ENCODE results near the gene NKD2.
"Not testable (repeated sequence)": the region's sequence is repeated elsewhere in the genome, so short reads cannot be mapped to it uniquely, and the experiment has no call there.

NKD2 gene

GRCh38 chr5:1059884-1060263 is 51.3 kb downstream of the NKD2 start:
- TF ChIP-seq JUND (IDR thresholded peaks at IDR 0.05; ENCODE audit: low read depth): no peak
- no peak for DNase-seq (ENCODE audit: low read depth in 1 of 2, low spot score in 1 of 2)
- in situ Hi-C loops (cut with HindIII; ENCODE audit: low pct_unique_long_range_greater_than_20kb, low sequenced_read_pairs): no loop called here

- no peak for TF ChIP-seq JUND (IDR thresholded peaks at IDR 0.05; ENCODE audit: low read depth)
- no peak for DNase-seq (ENCODE audit: low read depth in 1 of 2, low spot score in 1 of 2)
- in situ Hi-C loops (cut with HindIII; ENCODE audit: low pct_unique_long_range_greater_than_20kb, low sequenced_read_pairs): no loop called here
These were observed 52.0 kb downstream of the NKD2 start for GRCh38 chr5:1060535-1060981.

- in situ Hi-C loops (cut with HindIII; ENCODE audit: low pct_unique_long_range_greater_than_20kb, low sequenced_read_pairs); DNase-seq (ENCODE audit: low read depth in 1 of 2, low spot score in 1 of 2): not testable (repeated sequence)
These were observed 52.7 kb downstream of the NKD2 start for GRCh38 chr5:1061292-1061691.

- in situ Hi-C loops (cut with HindIII; ENCODE audit: low pct_unique_long_range_greater_than_20kb, low sequenced_read_pairs): no loop called here
- no peak for DNase-seq (ENCODE audit: low read depth in 1 of 2, low spot score in 1 of 2)
- TF ChIP-seq JUND (IDR thresholded peaks at IDR 0.05; ENCODE audit: low read depth): no peak
These were observed 53.3 kb downstream of the NKD2 start for GRCh38 chr5:1061916-1062315.

- no peak for DNase-seq (ENCODE audit: low read depth in 1 of 2, low spot score in 1 of 2)
- in situ Hi-C loops (cut with HindIII; ENCODE audit: low pct_unique_long_range_greater_than_20kb, low sequenced_read_pairs): no loop called here
- TF ChIP-seq JUND (IDR thresholded peaks at IDR 0.05; ENCODE audit: low read depth): no peak
These were observed 54.4 kb downstream of the NKD2 start for GRCh38 chr5:1062761-1063568.

GRCh38 chr5:1063661-1064382 is 55.2 kb downstream of the NKD2 start:
- TF ChIP-seq JUND (IDR thresholded peaks at IDR 0.05; ENCODE audit: low read depth): no peak
- no peak for DNase-seq (ENCODE audit: low read depth in 1 of 2, low spot score in 1 of 2)
- in situ Hi-C loops (cut with HindIII; ENCODE audit: low pct_unique_long_range_greater_than_20kb, low sequenced_read_pairs): no loop called here

- DNase-seq (ENCODE audit: low read depth in 1 of 2, low spot score in 1 of 2): no peak
- in situ Hi-C loops (cut with HindIII; ENCODE audit: low pct_unique_long_range_greater_than_20kb, low sequenced_read_pairs): no loop called here
- no peak for TF ChIP-seq JUND (IDR thresholded peaks at IDR 0.05; ENCODE audit: low read depth)
These were observed 56.0 kb downstream of the NKD2 start for GRCh38 chr5:1064383-1065142.

- DNase-seq (ENCODE audit: low read depth in 1 of 2, low spot score in 1 of 2): no peak
- in situ Hi-C loops (cut with HindIII; ENCODE audit: low pct_unique_long_range_greater_than_20kb, low sequenced_read_pairs): no loop called here
- TF ChIP-seq JUND (IDR thresholded peaks at IDR 0.05; ENCODE audit: low read depth): no peak
These were observed 56.6 kb downstream of the NKD2 start for GRCh38 chr5:1065143-1065750.

- in situ Hi-C loops (cut with HindIII; ENCODE audit: low pct_unique_long_range_greater_than_20kb, low sequenced_read_pairs): no loop called here
- no peak for DNase-seq (ENCODE audit: low read depth in 1 of 2, low spot score in 1 of 2)
These were observed 57.5 kb downstream of the NKD2 start for GRCh38 chr5:1065891-1066650.

GRCh38 chr5:1066676-1067075 is 58.1 kb downstream of the NKD2 start:
- no peak for TF ChIP-seq JUND (IDR thresholded peaks at IDR 0.05; ENCODE audit: low read depth)
- no peak for DNase-seq (ENCODE audit: low read depth in 1 of 2, low spot score in 1 of 2)
- in situ Hi-C loops (cut with HindIII; ENCODE audit: low pct_unique_long_range_greater_than_20kb, low sequenced_read_pairs): no loop called here

More at GRCh38 chr5:1065891-1066650, 57.5 kb downstream of the NKD2 start:
- TF ChIP-seq JUND (IDR thresholded peaks at IDR 0.05; ENCODE audit: low read depth): no peak

GRCh38 chr5:1067141-1068121 is 58.8 kb downstream of the NKD2 start:
- in situ Hi-C loops (cut with HindIII; ENCODE audit: low pct_unique_long_range_greater_than_20kb, low sequenced_read_pairs): no loop called here
- TF ChIP-seq JUND (IDR thresholded peaks at IDR 0.05; ENCODE audit: low read depth): no peak
- DNase-seq (ENCODE audit: low read depth in 1 of 2, low spot score in 1 of 2): no peak
